ENCODE measurements around the gene MAP3K9. TPM values are rescaled to one million over a fixed set of nuclear protein-coding genes. Genes with fewer than 3 reads are reported as not detected.

Gene MAP3K9
- total RNA-seq, 1 donor from 2014 or later, result 3.0 TPM

DNA sequence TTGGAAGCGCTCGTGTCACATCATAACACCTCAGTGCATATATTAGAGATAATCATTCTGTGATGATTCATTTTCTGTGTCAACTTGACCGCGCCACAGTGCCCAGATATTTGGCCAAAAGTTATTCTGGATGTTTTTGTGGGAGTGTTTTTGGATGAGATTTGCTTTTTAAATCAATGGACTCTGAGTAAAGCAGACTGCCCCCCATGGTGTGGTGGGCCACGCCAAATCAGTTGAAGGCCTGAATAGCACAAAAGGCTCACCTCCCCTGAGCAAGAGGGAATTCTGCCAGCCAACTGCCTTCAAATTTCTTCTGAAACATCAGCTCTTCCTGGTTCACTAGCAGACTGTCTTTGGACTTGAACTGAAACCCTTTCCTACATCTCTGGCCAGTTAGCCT lies 24.6 kb upstream of the MAP3K9 start:
- TF ChIP-seq, protein P1, sequence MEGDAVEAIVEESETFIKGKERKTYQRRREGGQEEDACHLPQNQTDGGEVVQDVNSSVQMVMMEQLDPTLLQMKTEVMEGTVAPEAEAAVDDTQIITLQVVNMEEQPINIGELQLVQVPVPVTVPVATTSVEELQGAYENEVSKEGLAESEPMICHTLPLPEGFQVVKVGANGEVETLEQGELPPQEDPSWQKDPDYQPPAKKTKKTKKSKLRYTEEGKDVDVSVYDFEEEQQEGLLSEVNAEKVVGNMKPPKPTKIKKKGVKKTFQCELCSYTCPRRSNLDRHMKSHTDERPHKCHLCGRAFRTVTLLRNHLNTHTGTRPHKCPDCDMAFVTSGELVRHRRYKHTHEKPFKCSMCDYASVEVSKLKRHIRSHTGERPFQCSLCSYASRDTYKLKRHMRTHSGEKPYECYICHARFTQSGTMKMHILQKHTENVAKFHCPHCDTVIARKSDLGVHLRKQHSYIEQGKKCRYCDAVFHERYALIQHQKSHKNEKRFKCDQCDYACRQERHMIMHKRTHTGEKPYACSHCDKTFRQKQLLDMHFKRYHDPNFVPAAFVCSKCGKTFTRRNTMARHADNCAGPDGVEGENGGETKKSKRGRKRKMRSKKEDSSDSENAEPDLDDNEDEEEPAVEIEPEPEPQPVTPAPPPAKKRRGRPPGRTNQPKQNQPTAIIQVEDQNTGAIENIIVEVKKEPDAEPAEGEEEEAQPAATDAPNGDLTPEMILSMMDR (IDR thresholded peaks at IDR 0.05), result no peak
- H3K9me3 Mint-ChIP-seq (ENCODE audit: low read depth), result peaks cover 6% of the 10 kb centered on the region
- peaks cover 6% of the 10 kb centered on the region for H3K4me1 Mint-ChIP-seq (ENCODE audit: low read depth)
- no peak overlapping the region for H3K4me3 Mint-ChIP-seq (ENCODE audit: unreplicated experiment)
- H3K36me3 Mint-ChIP-seq (ENCODE audit: low read depth), result no peaks in the 10 kb centered on the region
- no peak overlapping the region for H3K27ac Mint-ChIP-seq (ENCODE audit: unreplicated experiment)
- H3K27me3 Mint-ChIP-seq (ENCODE audit: low read depth), result no peaks in the 10 kb centered on the region
- no peak for DNase-seq (ENCODE audit: low spot score)

DNA sequence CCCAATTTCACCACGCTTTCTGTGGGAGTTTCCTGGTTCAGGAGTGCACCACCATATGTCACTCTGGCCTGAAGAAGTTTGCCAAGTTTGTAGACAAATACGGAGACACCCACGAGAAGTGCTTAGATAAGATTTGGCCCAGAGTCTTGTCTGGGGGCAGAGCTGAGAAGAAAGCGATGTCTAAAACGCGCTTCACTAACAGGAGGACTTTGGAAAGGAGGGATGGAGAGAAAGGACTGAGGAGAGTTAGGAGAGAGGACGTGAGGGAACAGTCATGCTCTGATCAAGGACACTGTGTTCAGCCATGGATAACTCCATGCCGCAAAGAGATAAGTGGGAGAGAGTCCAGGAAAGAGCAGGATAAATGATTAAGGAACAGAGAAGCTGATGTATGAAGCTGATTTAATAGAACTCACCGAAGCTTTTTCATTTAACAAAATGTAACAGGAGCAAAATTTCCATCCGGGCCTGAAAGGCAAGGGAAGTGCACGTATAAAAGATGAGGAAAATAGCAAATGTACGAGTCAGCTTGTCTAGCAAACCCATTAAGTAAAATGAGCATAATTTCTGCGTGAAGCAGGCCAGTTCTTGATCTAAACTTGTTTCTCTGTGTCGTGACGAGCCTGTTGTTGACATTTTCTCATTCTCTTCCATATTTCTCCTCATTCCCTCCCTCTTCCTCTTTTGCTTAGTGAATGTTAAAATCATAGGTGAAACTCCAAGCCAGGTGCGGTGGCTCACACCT lies 23.4 kb upstream of the MAP3K9 start:
- Mint-ChIP-seq H3K4me1 (ENCODE audit: low read depth) (peaks cover 6% of the 10 kb centered on the region), H3K4me3 (ENCODE audit: unreplicated experiment) (no peak overlapping the region), H3K36me3 (ENCODE audit: low read depth) (no peaks in the 10 kb centered on the region), H3K27me3 (ENCODE audit: low read depth) (no peaks in the 10 kb centered on the region), H3K9me3 (ENCODE audit: low read depth) (peaks cover 6% of the 10 kb centered on the region), H3K27ac (ENCODE audit: unreplicated experiment) (peak overlapping the region; percentile 34)
- TF ChIP-seq, protein P1 (IDR thresholded peaks at IDR 0.05), result no peak
- no peak for DNase-seq (ENCODE audit: low spot score)

DNA sequence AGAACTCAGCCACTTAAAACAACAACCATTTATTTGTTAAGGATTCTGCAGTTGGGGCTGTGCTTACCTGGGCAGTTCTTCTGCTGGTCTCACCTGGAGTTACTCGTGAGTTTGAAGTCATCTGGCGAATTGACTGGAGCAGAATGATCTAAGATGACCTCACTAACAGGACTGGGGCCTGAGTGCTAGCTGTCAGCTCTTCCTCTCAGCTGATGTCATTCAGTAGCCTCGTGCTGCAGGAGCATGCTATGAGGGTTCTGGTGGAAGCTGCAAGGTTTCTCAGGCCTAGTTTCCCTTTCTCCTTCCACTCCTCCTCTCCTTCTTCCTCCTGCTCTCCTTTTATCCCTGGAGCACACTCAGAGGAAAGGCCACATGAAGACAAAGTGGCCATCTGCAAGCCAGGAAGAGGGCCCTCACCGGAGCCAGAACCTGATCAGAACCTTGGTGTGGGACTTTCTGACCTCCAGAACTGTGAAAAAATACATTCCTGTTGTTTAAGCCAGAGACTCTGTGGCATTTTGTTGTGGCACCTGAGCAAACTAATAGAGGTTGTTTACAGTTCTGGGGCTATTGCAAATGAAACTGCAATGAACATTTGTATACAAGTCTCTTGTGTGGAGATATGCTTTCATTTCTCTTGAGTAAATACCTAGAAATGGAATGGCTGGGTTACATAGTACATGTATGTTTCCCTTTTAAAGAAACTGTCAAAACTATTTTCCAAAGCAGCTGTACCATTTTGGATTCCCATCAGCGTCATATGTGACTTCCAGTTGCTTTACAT lies 21.9 kb upstream of the MAP3K9 start:
- Mint-ChIP-seq H3K36me3 (ENCODE audit: low read depth) (no peaks in the 10 kb centered on the region), H3K9me3 (ENCODE audit: low read depth) (peaks cover 3% of the 10 kb centered on the region), H3K4me1 (ENCODE audit: low read depth) (peaks cover 6% of the 10 kb centered on the region), H3K27me3 (ENCODE audit: low read depth) (no peaks in the 10 kb centered on the region), H3K27ac (ENCODE audit: unreplicated experiment) (no peak overlapping the region), H3K4me3 (ENCODE audit: unreplicated experiment) (no peak overlapping the region)
- TF ChIP-seq, protein P1 (IDR thresholded peaks at IDR 0.05), result no peak
- no peak for DNase-seq (ENCODE audit: low spot score)

DNA sequence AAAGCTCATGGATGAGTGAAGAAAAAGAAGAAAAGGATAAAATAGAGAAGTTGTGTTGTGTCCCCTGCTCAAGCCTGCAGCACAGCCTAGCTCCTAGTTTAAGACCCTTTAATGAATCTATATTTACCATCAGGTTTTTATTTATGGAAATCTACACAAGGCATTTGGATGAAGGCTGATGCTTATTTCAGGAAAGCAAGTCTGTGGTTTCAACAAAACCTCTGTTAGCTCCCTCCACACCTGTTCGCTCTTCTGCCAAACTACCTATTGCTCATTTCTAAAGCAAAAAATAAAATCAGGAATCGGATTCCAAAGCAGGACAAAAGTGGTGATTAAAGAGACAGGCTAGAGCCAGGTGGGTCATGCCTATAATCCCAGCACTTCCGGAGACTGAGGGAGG lies 18.9 kb upstream of the MAP3K9 start:
- Mint-ChIP-seq H3K9me3 (ENCODE audit: low read depth) (no peaks in the 10 kb centered on the region), H3K27me3 (ENCODE audit: low read depth) (no peaks in the 10 kb centered on the region), H3K36me3 (ENCODE audit: low read depth) (no peaks in the 10 kb centered on the region), H3K4me3 (ENCODE audit: unreplicated experiment) (no peak overlapping the region), H3K27ac (ENCODE audit: unreplicated experiment) (no peak overlapping the region), H3K4me1 (ENCODE audit: low read depth) (peaks cover 6% of the 10 kb centered on the region)
- TF ChIP-seq, protein P1 (IDR thresholded peaks at IDR 0.05), result no peak
- DNase-seq (ENCODE audit: low spot score), result no peak

DNA sequence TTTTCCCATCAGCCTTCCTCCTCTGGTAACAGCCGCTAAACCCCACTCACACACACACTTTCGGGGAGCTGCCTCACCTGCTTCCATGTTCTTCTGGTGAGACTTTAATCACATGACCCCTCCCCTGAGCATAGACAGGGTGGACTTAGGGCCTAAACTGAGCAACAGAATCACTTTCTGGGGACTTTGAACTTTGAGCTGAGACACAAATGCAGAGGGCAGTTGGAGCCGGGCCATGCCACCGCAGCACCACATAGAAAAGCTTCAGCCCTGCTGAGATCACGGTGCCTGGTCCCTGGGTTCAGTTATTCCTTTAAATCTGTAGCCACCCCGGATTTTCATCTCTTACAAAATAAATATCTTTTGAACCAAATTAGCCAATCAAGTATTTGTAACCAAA lies 18.4 kb upstream of the MAP3K9 start:
- no peak overlapping the region for H3K27ac Mint-ChIP-seq (ENCODE audit: unreplicated experiment)
- no peak for DNase-seq (ENCODE audit: low spot score)
- H3K4me1 Mint-ChIP-seq (ENCODE audit: low read depth), result peaks cover 7% of the 10 kb centered on the region
- H3K36me3 Mint-ChIP-seq (ENCODE audit: low read depth), result no peaks in the 10 kb centered on the region
- H3K27me3 Mint-ChIP-seq (ENCODE audit: low read depth), result no peaks in the 10 kb centered on the region
- H3K9me3 Mint-ChIP-seq (ENCODE audit: low read depth), result no peaks in the 10 kb centered on the region
- H3K4me3 Mint-ChIP-seq (ENCODE audit: unreplicated experiment), result no peak overlapping the region
- TF ChIP-seq, protein P1 (IDR thresholded peaks at IDR 0.05), result no peak
